ENCODE measurements around the gene CCDC34. TPM values are rescaled to one million over a fixed set of nuclear protein-coding genes. Genes with fewer than 3 reads are reported as not detected.

Gene CCDC34
- total RNA-seq, 2 experiments from 2014 or later, result 1.3 to 1.6 TPM

DNA sequence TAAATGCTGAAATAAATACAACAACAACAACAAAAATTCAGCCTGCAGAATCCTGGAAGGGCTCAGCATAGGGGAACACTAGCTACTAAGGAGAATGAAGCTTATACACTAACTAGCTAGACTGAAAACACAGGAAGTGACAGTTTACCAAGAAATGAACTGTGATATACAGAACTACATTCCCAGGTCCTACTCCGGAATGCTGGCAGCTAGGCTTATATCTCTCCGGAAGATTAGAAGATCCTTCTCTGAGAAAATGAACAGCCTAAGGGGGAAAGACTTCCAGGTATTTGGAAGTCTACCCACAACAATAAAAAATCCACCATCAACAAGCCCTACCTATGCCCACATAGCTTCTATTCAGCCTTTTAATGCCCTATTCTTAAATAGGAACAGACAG is 31.0 kb downstream of the CCDC34 start:
- Mint-ChIP-seq H3K36me3 (ENCODE audit: low read depth) (no peaks in the 10 kb centered on the region), H3K27ac (no peak overlapping the region), H3K4me1 (ENCODE audit: low read depth) (no peaks in the 10 kb centered on the region), H3K9me3 (no peaks in the 10 kb centered on the region), H3K4me3 (no peak overlapping the region), H3K27me3 (no peaks in the 10 kb centered on the region)
- no peaks in the 10 kb centered on the region for H3K36me3 ChIP-seq (ENCODE audit: insufficient read depth, low read length)
- intact Hi-C loops (cut with DNase I, micrococcal nuclease), result no loop called here
- H3K4me1 ChIP-seq (ENCODE audit: insufficient read depth, low read length), result no peaks in the 10 kb centered on the region
- DNase-seq, result no peak
- no peak for ATAC-seq (ENCODE audit: poor library complexity)
- ChIA-PET CTCF (no interaction called here), POLR2A (no interaction called here)
- no peaks in the 10 kb centered on the region for H3K9me3 ChIP-seq (ENCODE audit: control insufficient read depth in 1 of 2, insufficient read depth in 1 of 2, low read length in 2 of 2)
- H3K27me3 ChIP-seq (ENCODE audit: control insufficient read depth in 1 of 2, insufficient read depth in 2 of 2, low read length in 2 of 2), result no peaks in the 10 kb centered on the region
- no peak overlapping the region for H3K4me3 ChIP-seq (ENCODE audit: low read length)
- TF ChIP-seq, protein P1, sequence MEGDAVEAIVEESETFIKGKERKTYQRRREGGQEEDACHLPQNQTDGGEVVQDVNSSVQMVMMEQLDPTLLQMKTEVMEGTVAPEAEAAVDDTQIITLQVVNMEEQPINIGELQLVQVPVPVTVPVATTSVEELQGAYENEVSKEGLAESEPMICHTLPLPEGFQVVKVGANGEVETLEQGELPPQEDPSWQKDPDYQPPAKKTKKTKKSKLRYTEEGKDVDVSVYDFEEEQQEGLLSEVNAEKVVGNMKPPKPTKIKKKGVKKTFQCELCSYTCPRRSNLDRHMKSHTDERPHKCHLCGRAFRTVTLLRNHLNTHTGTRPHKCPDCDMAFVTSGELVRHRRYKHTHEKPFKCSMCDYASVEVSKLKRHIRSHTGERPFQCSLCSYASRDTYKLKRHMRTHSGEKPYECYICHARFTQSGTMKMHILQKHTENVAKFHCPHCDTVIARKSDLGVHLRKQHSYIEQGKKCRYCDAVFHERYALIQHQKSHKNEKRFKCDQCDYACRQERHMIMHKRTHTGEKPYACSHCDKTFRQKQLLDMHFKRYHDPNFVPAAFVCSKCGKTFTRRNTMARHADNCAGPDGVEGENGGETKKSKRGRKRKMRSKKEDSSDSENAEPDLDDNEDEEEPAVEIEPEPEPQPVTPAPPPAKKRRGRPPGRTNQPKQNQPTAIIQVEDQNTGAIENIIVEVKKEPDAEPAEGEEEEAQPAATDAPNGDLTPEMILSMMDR (IDR thresholded peaks at IDR 0.05), result no peak
- H3K27ac ChIP-seq (ENCODE audit: low read depth in 1 of 2, low read length in 2 of 2), result no peak overlapping the region

GRCh38 chr11:27330633-27331270 is 32.3 kb downstream of the CCDC34 start:
- no peaks in the 10 kb centered on the region for H3K27me3 Mint-ChIP-seq
- TF ChIP-seq, protein P1 (IDR thresholded peaks at IDR 0.05), result no peak
- CTCF ChIA-PET, result interaction anchor here (0.7 kb wide), 1 partner anchor 8 kb away, joined by 3 read pairs; no protein-coding TSS in a partner anchor
- ATAC-seq (ENCODE audit: poor library complexity), result no peak
- no peaks in the 10 kb centered on the region for H3K4me1 Mint-ChIP-seq (ENCODE audit: low read depth)
- no peak overlapping the region for H3K27ac Mint-ChIP-seq
- H3K27me3 ChIP-seq (ENCODE audit: control insufficient read depth in 1 of 2, insufficient read depth in 2 of 2, low read length in 2 of 2), result no peaks in the 10 kb centered on the region
- intact Hi-C loops (cut with DNase I, micrococcal nuclease), result no loop called here
- H3K9me3 Mint-ChIP-seq, result no peaks in the 10 kb centered on the region
- POLR2A ChIA-PET, result no interaction called here
- no peaks in the 10 kb centered on the region for H3K36me3 ChIP-seq (ENCODE audit: insufficient read depth, low read length)
- H3K4me3 Mint-ChIP-seq, result no peak overlapping the region
- H3K36me3 Mint-ChIP-seq (ENCODE audit: low read depth), result no peaks in the 10 kb centered on the region
- no peak overlapping the region for H3K4me3 ChIP-seq (ENCODE audit: low read length)
- H3K9me3 ChIP-seq (ENCODE audit: control insufficient read depth in 1 of 2, insufficient read depth in 1 of 2, low read length in 2 of 2), result no peaks in the 10 kb centered on the region
- no peak overlapping the region for H3K27ac ChIP-seq (ENCODE audit: low read depth in 1 of 2, low read length in 2 of 2)
- H3K4me1 ChIP-seq (ENCODE audit: insufficient read depth, low read length), result no peaks in the 10 kb centered on the region
- no peak for DNase-seq

GRCh38 chr11:27329867-27330632 is 33.0 kb downstream of the CCDC34 start:
- CTCF ChIA-PET, result interaction anchor here (0.7 kb wide), 1 partner anchor 9 kb away, joined by 3 read pairs; no protein-coding TSS in a partner anchor
- Histone ChIP-seq H3K27ac (ENCODE audit: low read depth in 1 of 2, low read length in 2 of 2) (no peak overlapping the region), H3K27me3 (ENCODE audit: control insufficient read depth in 1 of 2, insufficient read depth in 2 of 2, low read length in 2 of 2) (no peaks in the 10 kb centered on the region), H3K4me1 (ENCODE audit: insufficient read depth, low read length) (no peaks in the 10 kb centered on the region), H3K36me3 (ENCODE audit: insufficient read depth, low read length) (no peaks in the 10 kb centered on the region), H3K9me3 (ENCODE audit: control insufficient read depth in 1 of 2, insufficient read depth in 1 of 2, low read length in 2 of 2) (no peaks in the 10 kb centered on the region), H3K4me3 (ENCODE audit: low read length) (no peak overlapping the region)
- H3K36me3 Mint-ChIP-seq (ENCODE audit: low read depth), result no peaks in the 10 kb centered on the region
- DNase-seq, result no peak
- no peaks in the 10 kb centered on the region for H3K4me1 Mint-ChIP-seq (ENCODE audit: low read depth)
- TF ChIP-seq, protein P1 (IDR thresholded peaks at IDR 0.05), result no peak
- H3K4me3 Mint-ChIP-seq, result no peak overlapping the region
- intact Hi-C loops (cut with DNase I, micrococcal nuclease), result no loop called here
- ATAC-seq (ENCODE audit: poor library complexity), result no peak
- H3K27me3 Mint-ChIP-seq, result no peaks in the 10 kb centered on the region
- POLR2A ChIA-PET, result no interaction called here
- H3K27ac Mint-ChIP-seq, result no peak overlapping the region
- H3K9me3 Mint-ChIP-seq, result no peaks in the 10 kb centered on the region
